HL-60/S4 treated with retinoic acid at 250 ng/mL for 4 days and 3 days (cell line): ENCODE results near the gene POLE.

Experiments
- in situ Hi-C: fragments of 300-500 bp; cut with MboI; formaldehyde crosslinking; loops from 2 replicates; pipeline ENCODE4 v1.7.0; 2022; ENCODE audit warnings: low sequenced_read_pairs

POLE gene

DNA sequence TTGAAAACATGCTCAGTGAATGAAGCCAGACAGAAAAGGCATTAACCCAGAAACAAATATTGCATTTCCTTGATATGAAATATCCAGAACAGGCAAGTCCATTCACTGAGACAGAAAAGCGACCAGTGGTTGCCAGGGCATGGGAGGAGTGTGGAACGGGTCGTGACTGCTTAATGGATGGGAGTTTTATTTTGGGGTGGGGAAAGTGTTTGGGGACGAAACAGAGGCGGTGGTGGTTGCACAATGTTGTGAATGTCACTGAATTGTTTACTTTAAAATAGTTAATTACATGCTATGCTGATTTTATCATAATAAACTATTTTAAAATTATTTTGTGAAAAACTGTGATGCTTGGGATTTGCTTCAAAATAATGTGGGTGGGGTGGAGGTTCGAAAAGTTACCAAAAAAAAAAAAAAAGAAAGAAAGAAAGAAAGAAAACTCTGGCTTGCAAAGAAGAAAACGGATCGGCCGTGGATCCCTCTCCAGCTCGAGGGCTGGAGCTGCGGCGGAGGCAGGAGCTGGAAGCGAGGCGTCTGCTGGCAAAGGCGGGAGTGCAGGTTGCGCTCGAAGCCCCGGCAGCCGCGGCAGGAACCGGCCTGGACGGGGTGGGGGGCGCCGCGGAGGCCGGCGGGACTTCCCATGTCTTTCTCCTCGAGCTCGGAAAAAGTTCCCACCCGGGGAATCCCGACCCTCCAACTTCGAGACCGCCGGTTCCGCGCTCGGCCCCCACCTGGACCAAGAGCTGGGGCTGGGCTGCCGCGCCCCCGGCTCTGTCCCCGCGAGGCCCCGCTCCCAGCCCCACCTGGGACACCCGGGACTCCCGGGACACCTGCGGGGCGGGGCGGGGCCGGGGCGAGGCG is 69.1 kb downstream of the POLE start:
- in situ Hi-C loops, result no loop called here

DNA sequence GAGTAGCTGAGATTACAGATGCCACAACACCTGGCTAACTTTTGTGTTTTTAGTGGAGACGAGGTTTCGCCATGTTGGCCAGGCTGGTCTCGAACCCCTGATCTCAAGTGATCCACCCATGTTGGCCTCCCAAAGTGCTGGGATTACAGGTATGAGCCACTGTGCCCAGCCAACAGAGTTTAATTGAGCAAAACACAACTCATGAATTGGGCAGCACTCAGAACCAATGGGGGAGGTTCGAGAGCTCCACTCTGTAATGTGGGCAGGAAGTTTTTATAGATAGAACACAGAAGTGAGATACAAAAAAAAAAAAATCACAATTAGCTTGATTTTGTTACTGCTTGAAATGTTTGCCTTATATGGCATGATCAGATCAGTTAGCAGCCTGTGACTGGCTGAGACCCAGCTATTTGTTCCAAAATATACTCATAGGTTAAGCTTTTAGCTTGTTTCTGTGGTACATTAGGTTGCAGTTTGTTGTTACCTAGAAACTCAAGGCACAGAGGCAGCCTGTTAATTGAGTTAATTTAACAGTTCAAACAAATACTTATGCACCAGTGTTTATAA is 69.9 kb downstream of the POLE start:
- in situ Hi-C loops, result no loop called here

DNA sequence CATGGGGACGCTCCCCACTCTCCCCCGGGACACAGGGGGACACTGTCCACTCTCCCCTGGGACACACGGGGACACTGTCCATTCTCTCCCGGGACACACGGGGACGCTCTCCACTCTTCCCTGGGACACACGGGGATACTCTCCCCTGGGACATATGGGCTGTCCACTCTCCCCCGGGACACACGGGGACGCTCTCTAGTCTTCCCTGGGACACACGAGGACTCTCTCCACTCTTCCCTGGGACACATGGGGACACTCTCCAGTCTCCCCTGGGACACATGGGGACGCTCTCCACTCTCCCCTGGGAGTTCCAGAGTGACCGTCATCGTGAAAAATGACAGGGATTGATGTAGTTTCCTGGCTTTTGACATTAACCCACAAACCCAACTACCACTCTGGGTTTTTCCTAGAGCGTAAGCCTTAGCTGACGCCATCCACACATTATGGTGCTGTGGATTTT is 71.5 kb downstream of the POLE start:
- in situ Hi-C loops, result no loop called here

- in situ Hi-C loops, result no loop called here
Observed at GRCh38 chr12:132614861-132615578, 72.1 kb downstream of the POLE start.

DNA sequence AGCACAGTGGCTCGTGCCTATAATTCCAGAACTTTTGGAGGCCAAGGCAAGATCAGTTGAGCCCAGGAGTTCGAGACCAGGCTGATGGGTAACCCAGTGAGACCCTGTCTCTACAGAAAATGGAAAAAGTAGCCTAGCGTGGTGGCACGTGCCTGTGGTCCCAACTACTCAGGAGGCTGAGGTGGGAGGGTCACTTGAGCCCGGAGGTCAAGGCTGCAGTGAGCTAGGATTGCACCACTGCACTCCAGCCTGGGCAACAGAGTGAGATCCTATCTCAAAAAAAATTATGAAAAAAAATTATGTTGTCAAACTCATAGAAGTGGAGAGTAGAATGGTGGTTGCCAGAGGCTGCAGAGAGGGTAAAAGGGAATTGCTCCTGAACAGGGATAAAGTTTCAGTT is 73.1 kb downstream of the POLE start:
- in situ Hi-C loops, result no loop called here

GRCh38 chr12:132611620-132612019 is 75.5 kb downstream of the POLE start:
- in situ Hi-C loops, result no loop called here

DNA sequence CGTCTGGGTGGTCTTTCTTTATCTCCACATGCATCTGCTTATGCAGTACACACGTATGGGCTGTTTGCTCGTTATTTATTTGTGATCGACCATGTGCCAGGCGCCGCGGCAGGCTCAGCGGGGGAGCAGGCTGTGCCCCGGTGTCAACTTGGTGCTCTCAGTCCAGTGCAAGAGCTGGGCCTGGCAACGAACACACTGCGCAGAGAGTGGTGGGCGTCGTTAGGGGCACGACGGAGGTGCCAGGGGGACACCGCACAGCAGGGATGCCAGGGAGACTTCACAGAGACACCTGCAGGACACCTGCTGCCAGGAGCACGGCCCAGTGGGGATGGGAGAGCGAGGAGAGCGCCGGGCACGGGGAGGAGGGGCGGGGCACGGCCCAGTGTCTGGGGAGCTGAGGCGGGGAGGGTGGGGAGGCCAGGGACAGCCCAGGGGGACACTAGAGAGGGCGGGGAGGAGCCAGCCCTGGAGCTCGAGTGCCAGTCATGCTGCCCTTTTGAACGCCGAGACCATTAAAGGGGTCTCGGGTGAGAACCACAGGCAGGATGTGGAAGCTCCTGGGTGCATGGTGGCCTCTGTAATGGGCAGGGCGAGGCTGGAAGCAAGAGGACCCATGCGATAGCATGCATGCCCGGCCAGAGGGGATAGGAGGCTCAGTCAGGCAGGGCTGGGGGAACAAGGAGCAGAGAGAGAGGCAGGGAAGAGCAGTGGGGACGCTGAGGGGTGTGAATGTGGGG is 76.1 kb downstream of the POLE start:
- in situ Hi-C loops, result no loop called here

GRCh38 chr12:132610051-132610759 is 76.9 kb downstream of the POLE start, which contains the start of gene LRCOL1:
Gene LRCOL1, minus strand, starts transcription at chr12:132610582. Its CDS starts 4,331 bp downstream, at chr12:132606251.
- in situ Hi-C loops, result no loop called here

DNA sequence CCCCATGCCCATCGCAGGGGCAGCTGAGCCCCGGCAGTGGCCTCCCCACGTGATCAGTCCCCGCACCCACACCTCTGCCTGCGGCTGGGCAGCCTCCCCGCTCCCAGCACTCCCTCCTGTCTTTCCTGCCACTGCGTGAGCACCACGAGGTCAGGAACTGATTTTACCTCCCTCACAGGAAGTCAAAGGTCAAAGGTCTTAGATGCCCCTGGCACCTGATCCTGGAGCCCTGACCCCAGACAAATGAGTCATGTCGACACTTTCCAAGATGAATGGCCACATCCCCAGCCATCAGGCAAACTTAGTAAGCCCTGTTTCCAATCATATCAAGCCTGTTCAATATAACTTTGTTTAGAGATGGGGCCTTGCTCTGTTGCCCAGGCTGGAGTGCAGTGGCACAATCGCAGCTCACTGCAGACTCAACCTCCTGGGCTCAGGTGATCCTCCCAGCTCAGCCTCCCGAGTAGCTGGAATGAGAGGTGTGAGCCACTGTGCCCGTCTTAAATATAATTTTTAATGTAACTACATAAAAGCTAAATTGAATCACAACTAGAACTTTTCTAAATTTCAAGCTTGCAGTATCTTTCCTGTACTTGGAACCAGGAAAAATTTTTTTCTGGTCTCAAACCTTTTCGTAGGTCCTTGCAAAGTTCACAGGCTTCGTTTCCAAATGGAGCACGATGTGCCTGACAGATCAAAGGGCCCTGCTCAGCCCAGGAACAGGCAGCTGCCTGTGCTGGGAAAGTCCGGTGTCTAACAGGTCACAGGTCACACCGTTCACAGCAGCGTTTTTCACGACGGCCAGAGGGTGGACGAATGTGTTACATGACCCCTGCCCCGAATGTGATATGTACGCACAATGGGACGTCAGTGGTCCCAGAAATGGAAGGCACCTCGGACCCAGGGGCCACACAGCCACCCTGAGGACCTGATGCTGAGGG is 78.6 kb downstream of the POLE start:
- in situ Hi-C loops, result no loop called here

- in situ Hi-C loops, result no loop called here
Observed at GRCh38 chr12:132606927-132607326, 80.2 kb downstream of the POLE start.

DNA sequence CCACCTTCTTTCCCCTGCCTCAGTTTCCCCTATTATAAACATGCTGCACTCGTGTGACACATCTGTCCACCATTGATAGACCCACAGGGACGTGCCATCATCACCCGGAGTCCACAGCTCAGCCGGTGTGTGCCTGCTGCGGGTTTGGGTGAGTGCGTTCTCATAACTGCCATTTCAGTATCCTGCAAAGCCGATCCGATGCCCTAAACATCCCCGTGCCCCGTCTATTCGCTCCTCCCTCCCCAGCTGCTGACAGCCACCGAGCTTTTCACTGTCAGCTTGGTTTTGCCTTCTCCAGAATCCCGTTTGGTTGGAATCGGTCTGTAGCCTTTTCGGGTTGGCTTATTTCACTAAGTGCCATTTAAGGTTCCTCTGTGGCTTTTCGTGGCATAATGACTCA is 80.7 kb downstream of the POLE start:
- in situ Hi-C loops, result no loop called here

GRCh38 chr12:132605892-132606291 is 81.2 kb downstream of the POLE start:
- in situ Hi-C loops, result no loop called here

DNA sequence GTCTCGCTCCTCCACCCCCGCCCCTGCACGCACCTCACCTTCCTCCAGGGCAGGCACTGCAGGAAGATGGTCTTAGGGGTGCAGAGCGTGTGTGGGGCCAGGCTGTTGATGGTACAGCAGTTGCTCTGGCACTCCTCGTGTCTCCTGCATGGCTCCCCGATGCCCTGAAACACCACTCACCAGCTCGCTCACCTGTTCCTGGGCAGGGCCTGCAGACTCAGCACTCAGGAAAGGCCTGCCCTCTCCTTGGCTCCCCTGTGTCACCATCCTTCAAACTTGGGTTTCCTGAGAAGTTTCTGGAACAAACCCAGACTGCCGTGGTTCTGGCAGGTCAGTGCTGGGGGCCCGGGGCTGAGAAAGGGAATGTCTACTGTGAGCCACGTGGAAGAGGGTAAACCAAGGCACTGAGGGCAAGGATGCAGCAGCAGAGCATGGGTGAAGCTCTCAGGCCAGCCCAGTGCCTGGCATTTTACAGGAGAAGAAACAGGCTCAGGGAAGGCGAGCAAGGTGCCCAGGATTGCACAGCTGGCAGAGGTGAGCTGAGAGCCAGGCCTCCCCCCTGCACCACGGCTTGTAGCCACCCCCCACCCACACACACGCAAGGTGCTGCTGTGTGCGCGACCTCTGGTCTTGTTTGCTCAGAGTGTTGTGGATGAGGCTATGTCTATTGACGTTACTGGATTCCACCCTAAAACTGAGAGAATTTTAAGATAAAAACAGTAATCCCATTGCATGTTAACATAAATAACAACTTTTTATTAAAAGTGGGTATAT is 82.3 kb downstream of the POLE start:
- in situ Hi-C loops, result no loop called here

DNA sequence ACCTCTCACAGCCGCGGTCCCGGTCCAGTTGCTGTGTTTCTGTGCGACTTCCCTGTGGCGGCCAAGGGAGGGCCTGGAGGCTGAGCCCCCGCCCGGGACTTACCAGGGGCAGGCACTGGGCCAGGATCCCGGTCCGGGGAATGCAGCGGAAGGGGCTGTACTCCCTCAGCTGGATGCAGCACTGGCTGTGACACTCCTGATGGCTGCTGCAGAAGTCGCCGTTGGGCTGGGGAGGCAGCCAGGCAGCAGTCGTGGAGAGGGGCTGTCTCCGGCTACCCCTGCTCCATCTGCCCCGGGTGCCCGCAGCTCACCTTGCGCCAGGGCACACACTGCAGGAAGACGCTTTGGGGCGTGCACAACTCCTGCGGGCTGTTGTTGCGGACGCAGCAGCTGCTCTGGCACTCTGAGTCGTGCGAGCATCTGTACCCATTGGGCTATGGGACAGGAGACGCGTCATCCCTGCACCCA is 83.0 kb downstream of the POLE start:
- in situ Hi-C loops, result no loop called here

GRCh38 chr12:132603240-132604150 is 83.6 kb downstream of the POLE start:
- in situ Hi-C loops, result no loop called here

GRCh38 chr12:132602572-132603239 is 84.4 kb downstream of the POLE start:
- in situ Hi-C loops, result no loop called here
